Colonic mucosa (tissue), 4 donors: ENCODE data around the gene PARP16. TPM values are rescaled to one million over a fixed set of nuclear protein-coding genes. Genes with fewer than 3 reads are reported as not detected.

Experiments used
- DNase-seq: peaks from one replicate; pipeline ENCODE4 v3.0.0-alpha.2; 2020
- H3K27ac ChIP-seq: fragments of 200-600 bp; one replicate; pipeline ENCODE4 v1.8.0; 2021
- H3K27me3 ChIP-seq: fragments of 200-600 bp; one replicate; pipeline ENCODE4 v1.8.0; 2021
- H3K36me3 ChIP-seq: fragments of 200-600 bp; one replicate; pipeline ENCODE4 v1.8.0; 2021
- H3K4me1 ChIP-seq: fragments of 200-600 bp; one replicate; pipeline ENCODE4 v1.8.0; 2021; ENCODE audit warnings: mild to moderate bottlenecking
- H3K4me3 ChIP-seq: fragments of 200-600 bp; one replicate; pipeline ENCODE4 v1.8.0; 2021
- H3K9ac ChIP-seq, 2 donors: one replicate each; pipeline ENCODE4 v1.7.0; 2013; ENCODE audit warnings: control low read depth in 2 of 2, low read depth in 2 of 2, low read length in 2 of 2
- H3K9me3 ChIP-seq: fragments of 200-600 bp; one replicate; pipeline ENCODE4 v1.8.0; 2021
- CTCF ChIP-seq: fragments of 200-600 bp; IDR thresholded peaks from one replicate; pipeline ENCODE4 v1.8.0; 2022; ENCODE audit warnings: antibody characterized with exemption, mild to moderate bottlenecking
- intact Hi-C: fragments of 100-400 bp; cut with DNase I; formaldehyde crosslinking; loops from one replicate; pipeline ENCODE4 v1.14.1; 2022
- total RNA-seq, 2 donors: library from RNA; stranded (reverse); fragmentation: NEBNext Ultra II Directional in 1 of 2; extraction: Animal tissue kit (Norgen Biotek cat#: 25700) in 1 of 2; gene quantifications; one replicate each; pipeline ENCODE4 v1.2.1, GENCODE V29; 2021
- donor health status: healthy.
- donor health status: DM: no; HTN: no; CAD: no.
- donor health status: DM: no; HTN: no; CAD: no.

PARP16 gene
- total RNA-seq, 2 donors from 2014 or later: 9.5 to 9.9 TPM

- Histone ChIP-seq H3K4me3 (no peak overlapping the region), H3K9ac (no peak overlapping the region), H3K36me3 (peaks cover 7% of the 10 kb centered on the region), H3K27ac (peak overlapping the region; percentile 43), H3K27me3 (no peaks in the 10 kb centered on the region), H3K9me3 (no peaks in the 10 kb centered on the region), H3K4me1 (no peaks in the 10 kb centered on the region)
- intact Hi-C loops: no loop called here
- no peak for TF ChIP-seq CTCF
- DNase-seq: no peak
These were observed 27.3 kb downstream of the PARP16 start for GRCh38 chr15:65259367-65259797.

- H3K36me3 ChIP-seq: peaks cover 7% of the 10 kb centered on the region
- no peaks in the 10 kb centered on the region for H3K4me1 ChIP-seq
- H3K4me3 ChIP-seq: no peak overlapping the region
- no peaks in the 10 kb centered on the region for H3K9me3 ChIP-seq
- intact Hi-C loops: no loop called here
- H3K27ac ChIP-seq: peak overlapping the region; percentile 43
- H3K9ac ChIP-seq: no peak overlapping the region
- TF ChIP-seq CTCF: no peak
- peak; percentile 32 for DNase-seq
- H3K27me3 ChIP-seq: no peaks in the 10 kb centered on the region
These were observed 28.1 kb downstream of the PARP16 start for GRCh38 chr15:65258375-65259262.

DNA sequence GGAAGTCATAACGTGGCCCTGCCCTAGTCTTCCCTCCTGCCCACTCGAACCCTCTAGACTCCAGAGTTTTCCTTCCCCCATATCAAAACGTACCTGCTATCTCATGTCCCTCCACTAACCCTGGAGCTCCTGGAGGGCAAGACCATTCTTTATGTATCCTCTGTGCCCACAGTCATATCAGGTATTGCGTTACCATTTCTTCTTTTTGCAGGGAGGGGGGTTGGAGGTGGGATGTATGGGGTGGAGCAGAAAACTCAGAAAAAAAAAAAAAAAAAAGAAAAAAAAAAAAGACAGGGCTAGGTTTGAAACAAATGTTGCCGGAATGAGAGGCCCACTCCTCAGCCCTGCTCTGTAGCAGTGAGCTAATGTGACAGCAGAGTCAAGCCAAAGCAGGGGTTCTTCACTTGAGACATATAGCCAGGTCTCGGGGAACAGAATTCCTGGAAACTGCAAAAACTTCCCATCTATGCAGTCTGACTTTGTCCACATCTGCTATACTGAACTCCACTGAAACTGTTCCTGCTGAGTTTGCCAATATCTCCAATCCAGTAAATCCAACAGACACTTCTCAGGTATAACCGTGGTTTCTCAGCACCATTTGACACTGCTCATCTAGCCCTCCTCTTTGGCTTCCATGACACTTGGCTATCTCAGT is 31.1 kb downstream of the PARP16 start:
- no peaks in the 10 kb centered on the region for H3K27me3 ChIP-seq
- no peak overlapping the region for H3K27ac ChIP-seq
- H3K9ac ChIP-seq: no peak overlapping the region
- DNase-seq: no peak
- H3K36me3 ChIP-seq: no peaks in the 10 kb centered on the region
- H3K4me1 ChIP-seq: no peaks in the 10 kb centered on the region
- no peaks in the 10 kb centered on the region for H3K9me3 ChIP-seq
- no peak overlapping the region for H3K4me3 ChIP-seq
- intact Hi-C loops: no loop called here
- TF ChIP-seq CTCF: no peak

GRCh38 chr15:65254758-65255157 is 31.9 kb downstream of the PARP16 start:
- intact Hi-C loops: no loop called here
- DNase-seq: no peak
- TF ChIP-seq CTCF: no peak
- no peak overlapping the region for H3K27ac ChIP-seq
- no peak overlapping the region for H3K4me3 ChIP-seq
- no peaks in the 10 kb centered on the region for H3K4me1 ChIP-seq
- no peak overlapping the region for H3K9ac ChIP-seq
- H3K36me3 ChIP-seq: no peaks in the 10 kb centered on the region
- H3K27me3 ChIP-seq: no peaks in the 10 kb centered on the region
- no peaks in the 10 kb centered on the region for H3K9me3 ChIP-seq

DNA sequence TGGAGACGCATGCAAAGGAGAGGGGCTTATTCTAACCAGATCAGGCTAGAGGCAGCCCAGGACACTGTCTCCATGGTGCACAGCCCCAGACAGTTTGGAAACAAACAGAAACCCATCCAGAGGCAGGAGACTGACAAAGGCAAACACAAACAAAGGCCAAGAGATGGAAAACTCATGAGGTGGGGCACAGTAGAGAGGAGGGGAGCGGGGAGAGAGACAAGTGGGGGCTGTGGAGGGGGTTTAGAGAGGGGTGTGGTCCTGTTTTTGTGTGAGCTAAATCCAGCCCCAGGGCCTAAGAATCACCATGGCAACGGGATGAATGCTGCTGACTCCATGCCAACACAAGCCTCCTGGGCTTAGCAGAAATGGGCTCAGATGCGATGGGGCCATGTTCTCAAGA is 32.3 kb downstream of the PARP16 start:
- H3K4me3 ChIP-seq: no peak overlapping the region
- H3K9ac ChIP-seq: no peak overlapping the region
- no peak overlapping the region for H3K27ac ChIP-seq
- intact Hi-C loops: no loop called here
- no peaks in the 10 kb centered on the region for H3K4me1 ChIP-seq
- no peak for DNase-seq
- H3K27me3 ChIP-seq: no peaks in the 10 kb centered on the region
- no peaks in the 10 kb centered on the region for H3K36me3 ChIP-seq
- H3K9me3 ChIP-seq: no peaks in the 10 kb centered on the region
- TF ChIP-seq CTCF: no peak
